GM19452 (cell line): ENCODE measurements around the gene DNAJB12.
"Not testable (repeated sequence)": the region's sequence is repeated elsewhere in the genome, so short reads cannot be mapped to it uniquely, and the experiment has no call there.

ENCODE experiments used
- ATAC-seq: cut with Tn5 transposase; IDR thresholded peaks from one replicate; pipeline ENCODE4 v1.9.1; 2021; ENCODE audit not compliant: unreplicated experiment

The DNAJB12 gene

GRCh38 chr10:72353965-72354355 lies 759 bp downstream of the DNAJB12 start:
- ATAC-seq, result no peak

GRCh38 chr10:72353028-72353964 lies 1.4 kb downstream of the DNAJB12 start:
- no peak for ATAC-seq

DNA sequence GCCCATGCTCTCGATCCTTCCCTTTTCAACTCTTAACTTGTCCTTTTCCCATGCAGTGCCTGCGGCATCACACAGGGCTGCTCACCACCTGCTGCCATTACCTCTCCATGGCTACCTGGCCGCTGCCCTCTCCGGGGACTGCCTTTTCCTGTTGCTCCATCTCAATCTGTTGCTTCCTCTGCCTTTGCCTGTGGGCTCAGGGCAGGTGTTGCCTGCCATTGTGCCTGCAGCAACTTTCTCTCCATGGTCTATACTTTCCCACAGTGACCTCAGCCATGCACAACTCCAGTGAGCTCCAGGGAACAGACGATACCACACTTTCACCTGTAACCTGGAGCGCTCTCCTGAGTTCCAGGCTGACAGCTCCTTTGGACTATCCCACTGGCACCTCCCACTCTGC lies 3.2 kb downstream of the DNAJB12 start:
- ATAC-seq, result no peak

- ATAC-seq, result no peak
Observed at GRCh38 chr10:72349438-72349837, 5.3 kb downstream of the DNAJB12 start.

GRCh38 chr10:72348282-72348681 lies 6.4 kb downstream of the DNAJB12 start:
- no peak for ATAC-seq

DNA sequence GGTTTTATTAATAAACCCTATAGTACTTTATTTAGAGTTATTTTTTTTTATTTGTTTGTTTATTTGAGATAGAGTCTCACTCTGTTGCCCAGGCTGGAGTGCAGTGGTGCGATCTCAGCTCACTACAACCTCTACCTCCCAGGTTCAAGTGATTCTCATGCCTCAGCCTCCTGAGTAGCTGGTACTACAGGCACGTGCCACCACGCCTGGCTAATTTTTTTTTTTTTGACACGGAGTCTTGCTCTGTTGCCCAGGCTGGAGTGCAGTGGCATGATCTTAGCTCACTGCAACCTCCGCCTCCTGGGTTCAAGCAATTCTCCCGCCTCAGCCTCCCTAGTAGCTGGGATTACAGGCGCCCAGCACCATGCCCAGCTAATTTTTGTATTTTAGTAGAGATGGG lies 8.6 kb downstream of the DNAJB12 start:
- not testable (repeated sequence) for ATAC-seq

DNA sequence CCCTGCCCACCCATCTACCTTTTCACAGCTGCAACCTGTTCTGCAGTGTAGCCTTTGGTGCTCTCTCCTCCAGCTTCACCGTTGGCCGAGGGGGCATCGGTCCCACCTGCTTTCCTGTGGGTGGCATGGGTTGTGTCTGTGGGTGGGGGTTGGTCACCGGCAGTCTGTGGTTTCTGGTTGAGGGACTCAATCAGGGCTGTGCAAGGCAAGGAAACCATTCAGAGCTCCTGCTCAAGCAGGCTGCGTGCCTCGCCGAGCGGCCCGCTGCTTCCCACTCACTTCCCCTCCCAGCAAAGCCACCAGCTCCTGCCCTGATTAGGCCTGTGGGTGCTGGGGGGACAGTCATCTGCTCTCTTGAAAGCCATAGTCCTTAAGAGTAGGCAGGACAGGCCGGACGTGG lies 9.8 kb downstream of the DNAJB12 start:
- ATAC-seq, result no peak

DNA sequence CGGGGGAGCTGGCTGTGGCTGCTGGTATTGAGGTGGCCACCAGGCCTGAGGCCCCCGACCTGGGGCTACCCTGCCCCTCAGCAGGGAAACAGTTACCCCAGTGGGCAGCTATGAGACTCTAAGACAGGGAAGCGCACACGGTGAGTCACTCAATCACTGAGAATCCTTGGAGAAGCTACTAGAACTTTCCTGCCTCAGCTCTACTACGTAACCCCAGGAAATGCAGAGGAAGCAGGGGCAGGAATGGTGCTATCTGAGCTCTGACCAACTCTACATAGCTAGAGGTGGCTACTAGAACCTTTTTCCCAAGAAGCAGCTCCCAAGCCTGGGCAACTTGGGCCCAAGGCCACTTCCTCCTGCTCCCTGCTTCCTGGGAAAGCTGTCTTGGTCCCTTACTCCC lies 11.8 kb downstream of the DNAJB12 start:
- ATAC-seq, result no peak

GRCh38 chr10:72340510-72341261 lies 14.0 kb downstream of the DNAJB12 start:
- ATAC-seq, result no peak

DNA sequence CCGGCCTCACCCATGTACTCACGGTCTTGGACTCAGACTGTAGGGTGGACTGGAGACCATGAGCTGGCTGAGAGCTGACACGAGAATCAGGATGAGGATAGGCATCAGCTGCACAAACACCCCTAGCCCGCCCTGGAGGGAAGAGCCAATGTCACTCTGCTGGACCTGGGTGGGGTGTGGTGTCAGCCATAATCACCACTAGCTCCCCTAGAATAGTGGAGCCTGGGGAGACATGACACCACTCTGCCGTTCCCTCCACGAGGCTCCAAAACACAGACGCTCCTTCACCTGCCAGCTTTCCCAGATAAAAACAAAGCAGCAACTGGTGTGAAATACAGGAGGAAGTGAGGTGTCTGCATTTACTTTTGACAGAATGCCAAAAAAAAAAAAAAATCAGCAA lies 16.5 kb downstream of the DNAJB12 start:
- ATAC-seq, result no peak

DNA sequence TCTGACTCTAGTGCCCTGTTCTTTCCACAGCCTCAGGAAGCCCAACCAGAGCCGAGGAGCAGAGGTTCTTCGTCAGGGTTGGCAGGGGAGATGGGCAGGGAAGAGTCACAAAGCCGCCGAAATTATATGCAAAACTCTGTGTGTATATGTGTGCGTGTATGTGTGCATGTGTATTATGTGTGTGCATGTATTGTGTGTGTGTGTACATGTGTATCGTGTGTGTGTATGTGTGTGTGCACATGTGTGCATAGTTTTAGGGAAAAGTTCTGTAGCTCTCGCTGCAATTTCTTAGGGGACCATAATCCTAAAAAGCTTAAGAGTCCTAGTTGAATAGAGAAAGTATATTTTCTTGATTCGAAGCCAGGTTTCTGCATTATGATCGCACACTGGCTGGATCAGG lies 17.0 kb downstream of the DNAJB12 start:
- no peak for ATAC-seq

DNA sequence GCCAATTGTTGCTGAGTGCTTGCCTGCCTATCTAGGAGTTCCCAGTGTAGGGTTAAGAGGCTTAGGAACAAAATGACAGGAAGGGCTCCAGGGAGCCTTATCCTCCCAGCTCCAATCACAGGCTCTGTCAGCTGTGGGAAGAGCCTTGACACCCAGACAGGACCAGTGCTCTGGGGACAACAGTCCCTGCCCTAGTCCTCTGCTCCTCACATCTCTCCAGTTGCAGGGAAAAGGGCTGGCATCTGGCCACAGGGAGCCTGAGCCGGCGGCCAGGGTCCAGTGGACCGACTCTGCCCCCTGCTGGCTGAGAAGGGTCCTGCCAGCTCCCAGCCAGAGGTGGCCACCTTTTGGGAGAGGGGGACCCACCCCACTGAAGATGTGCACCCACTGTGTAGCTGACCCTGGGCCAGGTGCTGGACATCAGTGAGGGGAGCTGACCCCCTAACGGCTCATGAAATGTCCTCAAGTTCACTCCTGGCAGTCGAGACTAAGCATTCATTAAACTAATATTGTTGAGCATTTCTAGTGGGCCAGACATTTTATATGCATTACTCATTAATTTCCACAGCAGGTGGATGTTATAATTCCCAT lies 17.6 kb downstream of the DNAJB12 start:
- no peak for ATAC-seq

GRCh38 chr10:72336259-72337038 lies 18.3 kb downstream of the DNAJB12 start:
- no peak for ATAC-seq

GRCh38 chr10:72335394-72336258 lies 19.1 kb downstream of the DNAJB12 start:
- ATAC-seq, result peak; percentile 38

DNA sequence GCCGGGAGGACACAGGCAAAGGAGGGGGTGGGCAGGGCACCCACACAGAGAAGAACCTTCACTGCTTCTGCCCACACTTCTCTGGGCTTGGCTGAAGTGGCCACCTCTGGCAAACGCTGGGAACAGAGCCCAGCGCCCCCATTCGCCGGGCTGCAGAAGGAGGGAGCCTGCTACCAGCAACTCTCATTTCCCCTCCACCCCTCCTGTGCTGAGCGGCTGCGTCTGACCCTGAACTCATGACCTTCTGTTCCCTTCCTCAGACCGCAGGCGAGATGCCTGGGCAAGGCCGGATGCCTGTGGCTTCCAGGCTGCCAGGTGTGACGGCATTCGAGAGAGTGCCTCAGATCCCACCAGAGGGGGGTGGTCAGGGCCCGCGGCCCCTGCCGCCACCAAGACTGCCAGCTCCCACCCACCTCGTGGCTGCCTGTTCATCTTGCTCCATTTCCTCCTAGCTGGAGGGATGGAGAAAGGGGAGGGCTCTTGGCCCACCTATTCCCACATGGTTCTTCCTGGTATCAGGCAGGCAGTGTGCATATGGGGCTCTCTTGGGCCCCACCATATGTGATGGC lies 19.8 kb downstream of the DNAJB12 start:
- ATAC-seq, result peak; percentile 69

DNA sequence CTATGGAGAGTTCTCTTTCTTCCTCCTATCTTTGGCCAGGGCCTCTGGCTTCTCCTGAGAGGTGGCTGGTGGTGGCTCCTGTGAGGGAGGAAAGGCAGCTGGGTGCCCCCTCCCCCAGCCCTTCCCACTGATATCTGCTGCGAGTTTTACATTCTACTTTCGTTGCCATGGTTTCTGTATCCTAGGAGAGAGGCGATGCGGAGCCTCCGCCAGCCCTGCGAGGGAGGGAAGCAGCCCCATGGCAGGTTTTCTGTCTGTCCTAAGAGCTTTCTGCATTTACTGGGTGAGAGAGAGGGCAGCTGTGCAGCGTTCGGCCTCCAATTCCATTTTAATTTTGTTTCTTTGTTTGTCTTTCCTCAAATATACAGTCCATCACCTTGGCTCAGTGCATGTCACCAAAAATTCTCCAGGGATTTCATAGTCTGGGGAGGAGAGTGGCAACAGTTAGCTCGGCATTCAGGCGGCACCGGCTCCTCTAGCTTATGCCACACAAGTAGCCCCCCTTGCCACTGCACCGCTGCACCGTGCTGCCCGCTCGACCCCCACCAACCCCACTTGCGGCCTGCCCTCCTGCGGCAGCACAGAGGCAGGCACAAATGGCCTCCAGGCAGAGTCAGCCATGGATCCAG lies 20.4 kb downstream of the DNAJB12 start:
- ATAC-seq, result no peak

- ATAC-seq, result no peak
Observed at GRCh38 chr10:72333112-72334015, 21.4 kb downstream of the DNAJB12 start.

DNA sequence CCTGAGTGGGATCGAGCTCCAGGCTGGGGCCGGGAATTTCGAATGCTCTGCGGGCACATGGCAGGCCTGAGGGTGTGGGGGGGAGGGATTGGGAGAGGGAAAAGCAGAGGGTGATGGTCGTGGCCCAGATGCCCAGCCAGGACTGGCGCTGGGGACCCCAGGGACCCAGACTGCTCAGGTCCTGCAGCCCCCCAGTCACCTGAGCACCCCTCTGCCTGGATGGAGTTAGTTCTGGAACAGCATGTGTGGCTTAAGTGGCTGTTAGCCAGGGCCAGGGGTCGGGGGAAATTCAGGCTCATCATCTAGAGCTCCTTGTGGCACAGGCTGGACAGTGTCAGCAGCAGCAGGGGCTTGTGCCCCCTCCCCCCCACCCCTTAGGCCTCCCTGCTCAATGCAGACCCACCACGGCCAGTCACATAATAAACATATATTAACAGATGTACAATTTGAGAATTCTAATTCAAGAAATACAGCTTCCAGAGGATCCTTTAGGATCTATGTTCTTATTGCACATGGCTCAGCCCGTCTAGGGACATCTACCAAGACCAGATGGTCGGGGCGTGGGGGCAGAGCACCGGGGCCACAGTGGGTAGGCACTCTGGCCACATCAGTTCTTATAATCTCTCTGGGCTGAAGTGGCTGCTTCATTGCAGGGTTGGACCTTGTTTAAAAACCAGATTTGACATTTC lies 22.2 kb downstream of the DNAJB12 start:
- ATAC-seq, result no peak
